ENCODE results near the gene ATXN1.

ATXN1 gene

DNA sequence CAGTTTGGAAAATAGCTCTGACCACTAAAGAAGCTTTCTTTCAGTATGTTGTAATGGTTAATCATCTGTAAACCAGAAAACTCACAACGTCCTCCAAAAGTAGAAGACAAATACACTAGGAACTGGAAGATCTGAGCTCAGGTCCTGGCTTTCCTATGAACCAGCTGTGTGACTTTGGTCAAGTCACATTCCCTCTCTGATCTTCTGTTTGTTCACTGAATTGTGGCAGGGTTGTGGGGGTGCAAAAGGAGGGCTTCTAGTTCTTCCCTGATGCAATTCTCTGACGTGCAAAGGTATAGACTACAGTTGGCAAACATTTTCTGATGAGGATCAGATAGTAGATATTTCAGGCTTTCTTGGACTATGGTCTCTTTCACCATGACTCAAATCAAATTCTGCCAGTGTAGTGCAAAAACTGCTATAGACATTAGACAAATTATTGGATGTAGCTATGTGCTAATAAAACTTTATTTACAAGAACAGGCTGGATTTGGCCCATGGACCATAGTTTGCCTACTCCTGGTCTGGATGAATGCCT, 44.9 kb downstream of the ATXN1 start:
- no peak for ATAC-seq
- TF ChIP-seq ZFP3 (CRISPR knock-in tag; IDR thresholded peaks at IDR 0.05) (no peak), TOX (CRISPR knock-in tag; IDR thresholded peaks at IDR 0.05; ENCODE audit: borderline replicate concordance) (no peak), ZNF70 (CRISPR knock-in tag; IDR thresholded peaks at IDR 0.05) (no peak), OSR1 (CRISPR knock-in tag; IDR thresholded peaks at IDR 0.05) (no peak), RARB (CRISPR knock-in tag; IDR thresholded peaks at IDR 0.05) (no peak), PPARA (CRISPR knock-in tag; IDR thresholded peaks at IDR 0.05; ENCODE audit: borderline replicate concordance) (no peak), ARNTL (CRISPR knock-in tag; IDR thresholded peaks at IDR 0.05; ENCODE audit: borderline replicate concordance, low read depth) (no peak)
- TF ChIP-seq, protein P1, sequence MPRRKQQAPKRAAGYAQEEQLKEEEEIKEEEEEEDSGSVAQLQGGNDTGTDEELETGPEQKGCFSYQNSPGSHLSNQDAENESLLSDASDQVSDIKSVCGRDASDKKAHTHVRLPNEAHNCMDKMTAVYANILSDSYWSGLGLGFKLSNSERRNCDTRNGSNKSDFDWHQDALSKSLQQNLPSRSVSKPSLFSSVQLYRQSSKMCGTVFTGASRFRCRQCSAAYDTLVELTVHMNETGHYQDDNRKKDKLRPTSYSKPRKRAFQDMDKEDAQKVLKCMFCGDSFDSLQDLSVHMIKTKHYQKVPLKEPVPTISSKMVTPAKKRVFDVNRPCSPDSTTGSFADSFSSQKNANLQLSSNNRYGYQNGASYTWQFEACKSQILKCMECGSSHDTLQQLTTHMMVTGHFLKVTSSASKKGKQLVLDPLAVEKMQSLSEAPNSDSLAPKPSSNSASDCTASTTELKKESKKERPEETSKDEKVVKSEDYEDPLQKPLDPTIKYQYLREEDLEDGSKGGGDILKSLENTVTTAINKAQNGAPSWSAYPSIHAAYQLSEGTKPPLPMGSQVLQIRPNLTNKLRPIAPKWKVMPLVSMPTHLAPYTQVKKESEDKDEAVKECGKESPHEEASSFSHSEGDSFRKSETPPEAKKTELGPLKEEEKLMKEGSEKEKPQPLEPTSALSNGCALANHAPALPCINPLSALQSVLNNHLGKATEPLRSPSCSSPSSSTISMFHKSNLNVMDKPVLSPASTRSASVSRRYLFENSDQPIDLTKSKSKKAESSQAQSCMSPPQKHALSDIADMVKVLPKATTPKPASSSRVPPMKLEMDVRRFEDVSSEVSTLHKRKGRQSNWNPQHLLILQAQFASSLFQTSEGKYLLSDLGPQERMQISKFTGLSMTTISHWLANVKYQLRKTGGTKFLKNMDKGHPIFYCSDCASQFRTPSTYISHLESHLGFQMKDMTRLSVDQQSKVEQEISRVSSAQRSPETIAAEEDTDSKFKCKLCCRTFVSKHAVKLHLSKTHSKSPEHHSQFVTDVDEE (CRISPR knock-in tag; IDR thresholded peaks at IDR 0.05), result no peak

DNA sequence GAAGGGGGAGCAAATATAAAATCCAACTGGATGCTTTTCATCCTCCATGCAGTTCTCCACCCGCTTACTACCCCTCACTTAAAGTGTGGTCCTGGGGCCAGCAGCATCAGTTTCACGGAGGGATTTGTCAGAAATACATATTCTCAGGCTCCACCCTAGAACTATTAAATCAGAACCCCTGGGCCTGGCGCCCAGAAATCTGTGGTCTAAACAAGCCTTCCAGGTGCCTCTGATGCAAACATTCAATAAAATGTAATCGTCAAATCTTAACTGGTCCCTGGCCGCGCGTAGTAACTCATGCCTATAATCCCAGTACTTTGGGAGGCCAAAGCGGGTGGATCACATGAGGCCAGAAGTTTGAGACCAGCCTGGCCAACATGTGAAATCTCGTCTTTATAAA, 47.7 kb downstream of the ATXN1 start:
- TF ChIP-seq, protein P2, sequence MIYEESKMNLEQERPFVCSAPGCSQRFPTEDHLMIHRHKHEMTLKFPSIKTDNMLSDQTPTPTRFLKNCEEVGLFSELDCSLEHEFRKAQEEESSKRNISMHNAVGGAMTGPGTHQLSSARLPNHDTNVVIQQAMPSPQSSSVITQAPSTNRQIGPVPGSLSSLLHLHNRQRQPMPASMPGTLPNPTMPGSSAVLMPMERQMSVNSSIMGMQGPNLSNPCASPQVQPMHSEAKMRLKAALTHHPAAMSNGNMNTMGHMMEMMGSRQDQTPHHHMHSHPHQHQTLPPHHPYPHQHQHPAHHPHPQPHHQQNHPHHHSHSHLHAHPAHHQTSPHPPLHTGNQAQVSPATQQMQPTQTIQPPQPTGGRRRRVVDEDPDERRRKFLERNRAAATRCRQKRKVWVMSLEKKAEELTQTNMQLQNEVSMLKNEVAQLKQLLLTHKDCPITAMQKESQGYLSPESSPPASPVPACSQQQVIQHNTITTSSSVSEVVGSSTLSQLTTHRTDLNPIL (CRISPR knock-in tag; IDR thresholded peaks at IDR 0.05; ENCODE audit: low read depth), result no peak
- no peak for TF ChIP-seq OSR1 (CRISPR knock-in tag; IDR thresholded peaks at IDR 0.05)
- no peak for TF ChIP-seq ISL1 (CRISPR knock-in tag; IDR thresholded peaks at IDR 0.05)
- no peak for TF ChIP-seq TOX (CRISPR knock-in tag; IDR thresholded peaks at IDR 0.05; ENCODE audit: borderline replicate concordance)

DNA sequence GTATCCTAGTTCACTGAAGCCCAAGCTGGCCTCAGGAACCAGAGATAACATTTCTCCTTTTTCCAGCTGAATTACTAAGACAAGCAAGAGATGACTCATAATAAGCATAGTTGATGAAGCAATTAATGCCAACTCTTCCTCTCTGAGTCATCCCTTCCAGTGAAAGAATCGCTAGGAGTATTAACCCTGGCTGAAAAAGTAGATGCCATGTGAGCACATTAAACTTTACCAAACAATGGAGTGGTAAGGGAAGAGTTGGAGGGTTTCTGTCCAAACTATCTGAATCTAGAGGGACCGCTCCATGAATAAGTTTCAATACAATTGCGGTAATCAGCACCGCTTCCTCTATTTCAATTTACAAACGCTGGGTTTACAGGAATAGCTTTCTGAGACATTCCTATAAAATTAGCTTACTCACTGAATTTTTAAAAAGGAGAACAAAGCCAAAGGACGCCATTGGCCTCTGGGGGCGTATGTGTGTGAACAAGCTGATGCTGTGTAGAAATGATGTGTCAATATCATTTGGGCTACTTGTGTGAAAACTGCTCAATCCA, 48.3 kb downstream of the ATXN1 start:
- peak; percentile 61 for TF ChIP-seq ISL1 (CRISPR knock-in tag; IDR thresholded peaks at IDR 0.05)
- TF ChIP-seq ZNF565 (CRISPR knock-in tag; conservative IDR thresholded peaks at IDR 0.05; ENCODE audit: low read depth), result no peak
- ATAC-seq, result peak; percentile 83

More for the DNA sequence above, 47.7 kb downstream of the ATXN1 start:
- ATAC-seq, result no peak

DNA sequence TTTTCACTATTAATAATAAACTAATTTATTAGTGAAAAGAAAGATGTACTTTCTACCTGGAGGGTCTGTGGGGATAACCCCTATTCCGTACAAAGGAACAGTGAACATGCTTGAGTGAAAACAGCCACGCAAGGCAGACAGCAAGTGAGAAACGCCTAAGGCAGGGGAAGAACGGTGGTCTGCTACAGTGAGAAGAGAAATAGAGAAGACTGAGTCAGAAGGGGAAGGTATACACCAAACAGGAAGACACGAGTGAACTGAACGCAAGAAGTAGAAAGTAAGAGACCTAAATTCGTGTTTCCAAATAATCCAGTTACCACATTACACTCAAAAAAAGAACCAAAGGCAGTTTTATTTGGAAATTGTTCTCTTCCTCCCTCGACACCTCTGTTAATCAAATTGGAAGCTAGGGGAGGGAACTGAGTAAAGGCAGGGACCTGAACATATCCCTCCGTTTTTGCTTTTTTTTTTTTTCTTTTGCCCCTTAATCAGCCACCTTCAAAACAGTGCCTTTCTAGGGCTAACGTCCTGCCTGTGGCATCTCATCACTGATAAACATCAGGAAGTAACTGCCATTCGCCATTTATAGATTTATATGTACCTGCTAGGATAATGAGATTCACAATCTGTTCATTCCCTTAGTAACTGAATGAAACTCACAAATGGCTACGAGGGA, 48.9 kb downstream of the ATXN1 start:
- ATAC-seq, result peak; percentile 63
- TF ChIP-seq PPARA (CRISPR knock-in tag; IDR thresholded peaks at IDR 0.05; ENCODE audit: borderline replicate concordance) (no peak), BACH2 (CRISPR knock-in tag; IDR thresholded peaks at IDR 0.05; ENCODE audit: borderline replicate concordance) (no peak), ZFP3 (CRISPR knock-in tag; IDR thresholded peaks at IDR 0.05) (no peak), CSDC2 (CRISPR knock-in tag; IDR thresholded peaks at IDR 0.05) (no peak), TOX (CRISPR knock-in tag; IDR thresholded peaks at IDR 0.05; ENCODE audit: borderline replicate concordance) (no peak), SNAI2 (CRISPR knock-in tag; IDR thresholded peaks at IDR 0.05) (no peak), ZFP30 (CRISPR knock-in tag; IDR thresholded peaks at IDR 0.05) (no peak), TCF4 (CRISPR knock-in tag; IDR thresholded peaks at IDR 0.05; ENCODE audit: borderline replicate concordance) (no peak), ESRRG (CRISPR knock-in tag; IDR thresholded peaks at IDR 0.05) (no peak), ZNF565 (CRISPR knock-in tag; conservative IDR thresholded peaks at IDR 0.05; ENCODE audit: low read depth) (no peak), OSR1 (CRISPR knock-in tag; IDR thresholded peaks at IDR 0.05) (no peak), ARNTL (CRISPR knock-in tag; IDR thresholded peaks at IDR 0.05; ENCODE audit: borderline replicate concordance, low read depth) (no peak), GLIS3 (CRISPR knock-in tag; IDR thresholded peaks at IDR 0.05) (no peak), RARB (CRISPR knock-in tag; IDR thresholded peaks at IDR 0.05) (no peak), ZNF8 (CRISPR knock-in tag; IDR thresholded peaks at IDR 0.05) (no peak)
- TF ChIP-seq, protein P3, sequence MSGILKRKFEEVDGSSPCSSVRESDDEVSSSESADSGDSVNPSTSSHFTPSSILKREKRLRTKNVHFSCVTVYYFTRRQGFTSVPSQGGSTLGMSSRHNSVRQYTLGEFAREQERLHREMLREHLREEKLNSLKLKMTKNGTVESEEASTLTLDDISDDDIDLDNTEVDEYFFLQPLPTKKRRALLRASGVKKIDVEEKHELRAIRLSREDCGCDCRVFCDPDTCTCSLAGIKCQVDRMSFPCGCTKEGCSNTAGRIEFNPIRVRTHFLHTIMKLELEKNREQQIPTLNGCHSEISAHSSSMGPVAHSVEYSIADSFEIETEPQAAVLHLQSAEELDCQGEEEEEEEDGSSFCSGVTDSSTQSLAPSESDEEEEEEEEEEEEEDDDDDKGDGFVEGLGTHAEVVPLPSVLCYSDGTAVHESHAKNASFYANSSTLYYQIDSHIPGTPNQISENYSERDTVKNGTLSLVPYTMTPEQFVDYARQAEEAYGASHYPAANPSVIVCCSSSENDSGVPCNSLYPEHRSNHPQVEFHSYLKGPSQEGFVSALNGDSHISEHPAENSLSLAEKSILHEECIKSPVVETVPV (CRISPR knock-in tag; IDR thresholded peaks at IDR 0.05), result no peak
- TF ChIP-seq, protein P2 (CRISPR knock-in tag; IDR thresholded peaks at IDR 0.05; ENCODE audit: low read depth), result no peak
- TF ChIP-seq, protein P1 (CRISPR knock-in tag; IDR thresholded peaks at IDR 0.05), result no peak
- TF ChIP-seq, protein P4, sequence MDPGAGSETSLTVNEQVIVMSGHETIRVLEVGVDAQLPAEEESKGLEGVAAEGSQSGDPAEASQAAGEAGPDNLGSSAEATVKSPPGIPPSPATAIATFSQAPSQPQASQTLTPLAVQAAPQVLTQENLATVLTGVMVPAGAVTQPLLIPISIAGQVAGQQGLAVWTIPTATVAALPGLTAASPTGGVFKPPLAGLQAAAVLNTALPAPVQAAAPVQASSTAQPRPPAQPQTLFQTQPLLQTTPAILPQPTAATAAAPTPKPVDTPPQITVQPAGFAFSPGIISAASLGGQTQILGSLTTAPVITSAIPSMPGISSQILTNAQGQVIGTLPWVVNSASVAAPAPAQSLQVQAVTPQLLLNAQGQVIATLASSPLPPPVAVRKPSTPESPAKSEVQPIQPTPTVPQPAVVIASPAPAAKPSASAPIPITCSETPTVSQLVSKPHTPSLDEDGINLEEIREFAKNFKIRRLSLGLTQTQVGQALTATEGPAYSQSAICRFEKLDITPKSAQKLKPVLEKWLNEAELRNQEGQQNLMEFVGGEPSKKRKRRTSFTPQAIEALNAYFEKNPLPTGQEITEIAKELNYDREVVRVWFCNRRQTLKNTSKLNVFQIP (CRISPR knock-in tag; IDR thresholded peaks at IDR 0.05; ENCODE audit: borderline replicate concordance, low read depth), result no peak
